HL-60/S4 (cell line): ENCODE measurements around the gene FLAD1.

ENCODE experiments used
- in situ Hi-C: fragments of 300-500 bp; cut with MboI; formaldehyde crosslinking; loops from 2 replicates; pipeline ENCODE4 v1.14.3; 2022; ENCODE audit warnings: low sequenced_read_pairs

FLAD1 gene

DNA sequence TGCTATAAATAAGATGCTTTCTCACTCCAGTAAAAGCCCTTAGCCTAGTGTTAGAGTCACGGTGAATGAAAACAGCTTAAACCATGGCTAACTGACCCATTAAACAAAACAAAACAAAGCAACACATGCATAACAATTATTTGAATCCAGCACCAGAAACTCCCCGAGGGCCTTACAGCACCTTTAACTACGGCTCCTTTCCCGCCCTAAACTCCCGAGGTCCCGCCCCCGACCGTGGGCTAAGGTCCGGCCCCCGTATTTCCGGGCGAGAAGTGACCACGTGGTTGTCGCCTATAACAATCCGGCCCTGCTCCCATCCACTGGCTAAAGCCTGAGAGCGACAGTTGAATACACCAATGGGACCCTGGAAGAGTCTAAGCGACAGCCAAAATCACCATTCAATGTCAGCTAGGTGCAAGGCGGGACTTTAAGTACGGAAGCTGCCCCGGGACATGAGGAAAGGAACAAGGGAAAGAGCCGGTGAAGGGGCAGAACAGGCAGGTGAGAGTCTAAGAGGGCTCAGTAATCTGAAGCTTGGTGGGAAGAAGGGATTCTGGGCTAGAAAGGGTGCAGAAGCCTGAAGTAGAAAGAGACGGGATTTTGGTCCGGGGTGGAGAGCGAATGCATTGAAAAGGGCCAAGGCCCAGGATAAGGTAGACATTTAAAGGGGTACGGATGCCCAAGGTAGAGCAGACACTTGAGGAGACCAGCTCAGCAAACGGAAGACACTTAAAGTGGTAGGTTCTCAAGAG lies at the start of gene FLAD1:
Gene FLAD1 (plus strand): TSS at position 448 of the 752 bp plus-strand sequence. CDS start 351 bp downstream, outside the sequence.
- in situ Hi-C loops: no loop called here

DNA sequence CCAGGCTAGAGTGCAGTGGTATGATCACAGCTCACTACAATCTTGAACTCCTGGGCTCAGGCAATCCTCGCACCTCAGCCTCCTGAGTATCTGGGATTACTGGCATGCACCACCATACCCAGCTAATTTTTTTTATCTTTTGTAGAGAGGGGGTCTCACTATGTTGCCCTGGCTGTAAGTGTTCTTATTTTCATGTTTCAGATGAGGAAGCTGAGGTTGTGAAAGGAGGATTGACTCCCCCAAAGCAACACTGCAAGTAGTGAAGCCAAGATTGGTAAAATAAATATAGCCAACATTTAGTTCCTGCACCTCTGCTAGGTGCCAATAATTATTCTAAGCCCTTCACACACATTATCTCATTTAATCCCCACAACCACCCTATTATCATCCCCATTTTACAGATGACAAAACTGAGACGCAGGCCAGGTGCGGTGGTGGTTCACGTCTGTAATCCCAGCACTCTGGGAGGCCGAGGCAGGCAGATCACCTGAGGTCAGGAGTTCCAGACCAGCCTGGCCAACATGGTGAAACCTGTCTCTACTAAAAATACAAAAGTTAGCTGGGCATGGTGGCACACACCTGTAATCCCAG lies 48.7 kb upstream of the FLAD1 start:
- in situ Hi-C loops: no loop called here

GRCh38 chr1:154935749-154936554 lies 47.2 kb upstream of the FLAD1 start:
- in situ Hi-C loops: no loop called here

DNA sequence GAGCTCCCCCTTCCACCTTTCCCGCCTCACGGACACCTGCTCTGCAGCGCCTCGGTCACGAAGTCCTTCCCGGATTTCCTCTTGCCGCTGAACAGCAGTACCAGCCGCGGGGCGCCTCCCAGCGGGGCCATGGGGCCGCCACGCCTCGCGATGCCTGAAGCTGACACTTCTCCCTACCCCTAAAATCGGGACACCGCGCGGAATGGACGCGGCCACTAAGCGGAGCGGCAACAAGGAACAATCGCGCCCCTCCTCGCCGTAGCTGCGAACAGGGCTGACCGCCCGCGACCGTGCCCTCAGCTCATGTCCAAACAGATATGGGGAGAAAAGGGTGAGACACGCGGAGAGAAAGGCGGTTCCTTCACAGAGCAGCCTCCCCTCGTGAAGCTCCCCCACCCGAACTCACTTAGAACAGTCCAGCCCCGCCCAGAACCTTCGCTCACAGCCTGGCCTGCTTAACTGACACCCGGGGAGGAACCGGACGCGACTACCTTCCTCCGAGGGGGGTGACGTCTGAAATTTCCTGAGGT lies 46.5 kb upstream of the FLAD1 start, which contains the start of gene PMVK:
Gene PMVK (minus strand): TSS at position 165 of the 530 bp plus-strand sequence. CDS start 34 bp downstream, at position 131.
- in situ Hi-C loops: no loop called here

- in situ Hi-C loops: no loop called here
These were observed 45.8 kb upstream of the FLAD1 start for GRCh38 chr1:154937085-154937987.

DNA sequence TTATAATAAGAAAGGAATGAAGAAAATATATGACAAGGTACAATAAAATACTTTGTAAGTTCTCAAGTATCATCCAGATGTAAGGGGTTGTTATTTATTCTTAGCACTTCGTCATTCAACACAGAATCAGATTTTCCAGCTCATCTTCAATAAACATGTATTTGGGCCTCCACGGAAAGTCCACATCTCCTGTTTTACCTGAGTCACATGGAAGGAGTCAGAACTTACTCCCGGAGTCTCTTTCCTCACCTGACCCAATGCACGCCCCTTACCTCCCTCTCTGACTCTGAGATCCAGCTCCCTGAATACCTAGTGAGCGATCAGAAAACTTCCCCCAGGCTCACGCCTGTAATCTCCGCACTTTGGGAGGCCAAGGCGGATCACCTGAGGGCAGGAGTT lies 45.2 kb upstream of the FLAD1 start:
- in situ Hi-C loops: no loop called here

- in situ Hi-C loops: no loop called here
These were observed 44.3 kb upstream of the FLAD1 start for GRCh38 chr1:154938604-154939399.

DNA sequence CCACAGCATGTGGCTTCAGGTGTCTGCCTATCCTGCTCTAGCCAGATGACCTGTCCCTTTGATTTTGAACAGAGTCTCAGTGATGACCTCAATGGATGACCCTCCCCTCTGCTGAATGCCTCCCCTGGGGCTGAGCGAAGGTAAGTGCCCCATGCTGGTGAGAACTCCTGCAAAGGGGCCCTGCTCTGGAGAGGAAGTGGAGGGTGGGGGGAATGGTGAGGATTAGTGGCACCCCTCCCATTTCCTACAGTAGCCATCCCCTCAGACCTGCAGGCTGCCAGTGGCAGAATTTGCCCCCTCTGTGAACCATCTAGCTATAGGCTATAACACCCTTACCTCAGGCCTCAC lies 43.0 kb upstream of the FLAD1 start:
- in situ Hi-C loops: no loop called here

- in situ Hi-C loops: no loop called here
These were observed 42.4 kb upstream of the FLAD1 start for GRCh38 chr1:154940651-154941194.

DNA sequence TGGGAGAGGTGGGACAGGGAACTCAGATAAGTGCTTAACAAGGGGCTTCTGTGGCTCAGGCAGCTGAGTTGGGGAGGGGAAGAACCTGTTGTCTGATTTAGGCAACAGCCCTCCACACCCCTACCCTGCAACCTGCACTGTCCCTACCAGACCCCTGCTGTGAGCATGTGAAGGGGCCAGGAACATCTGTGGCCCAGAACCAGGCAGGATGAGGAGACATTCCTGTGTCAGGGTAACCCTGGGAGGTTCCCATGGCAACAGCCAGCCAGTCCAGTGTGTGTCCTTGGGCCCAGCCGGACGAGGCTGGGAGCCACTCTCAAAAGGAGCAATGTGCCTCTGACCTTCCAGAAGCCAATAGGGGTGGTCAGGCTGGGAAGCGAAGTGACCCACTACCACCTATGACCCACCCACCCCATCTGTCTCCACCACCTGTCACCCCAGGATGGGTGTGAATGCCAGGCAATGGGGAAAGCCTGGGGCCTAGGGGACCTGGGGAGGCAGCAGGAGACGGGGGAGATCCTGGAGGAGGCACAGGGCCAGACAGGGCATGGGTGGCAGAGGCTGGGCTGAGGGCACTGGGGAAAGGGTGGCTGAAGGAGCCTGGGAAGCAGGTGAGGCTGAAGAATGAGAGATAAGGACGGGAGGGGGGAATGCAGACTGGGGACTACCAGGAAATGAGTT lies 41.7 kb upstream of the FLAD1 start:
- in situ Hi-C loops: no loop called here

DNA sequence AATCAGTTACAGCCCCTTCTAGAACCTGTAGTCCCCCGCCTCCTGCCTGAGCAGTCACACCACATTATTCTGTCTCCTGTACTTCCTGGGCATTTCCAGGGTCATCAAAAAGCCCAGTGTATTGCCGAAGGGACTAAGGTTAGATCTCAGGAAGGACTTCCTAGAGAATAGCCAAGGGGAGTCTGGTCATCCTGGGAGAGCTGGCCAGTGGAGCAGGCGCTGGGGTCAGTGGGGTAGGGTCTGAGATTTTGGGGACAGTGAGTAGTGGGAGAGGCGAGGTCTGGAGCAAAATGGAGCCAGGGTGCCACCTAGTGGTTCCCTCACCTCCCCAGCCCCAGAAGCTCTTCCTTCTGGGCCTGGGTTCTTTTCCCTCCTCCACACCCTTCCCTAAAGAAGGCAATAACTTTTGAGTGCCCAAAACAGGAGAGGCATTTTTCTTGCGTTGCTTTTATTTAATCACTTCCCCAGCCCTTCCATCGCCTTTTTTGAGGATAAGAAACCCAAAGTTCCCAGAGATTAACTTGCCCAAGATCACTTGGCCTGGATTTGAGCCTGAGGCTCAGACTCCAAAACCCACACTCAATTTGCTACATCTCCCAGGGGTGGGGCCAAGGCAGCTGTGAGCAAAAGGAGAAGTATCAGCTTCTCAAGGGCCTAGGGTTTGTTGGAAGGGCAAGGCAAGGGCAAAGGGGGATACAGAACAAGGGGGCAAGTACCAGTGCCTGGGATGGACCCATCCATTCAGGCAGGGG lies 39.3 kb upstream of the FLAD1 start:
- in situ Hi-C loops: no loop called here

- in situ Hi-C loops: no loop called here
These were observed 38.6 kb upstream of the FLAD1 start for GRCh38 chr1:154944401-154945159.

- in situ Hi-C loops: no loop called here
These were observed 37.8 kb upstream of the FLAD1 start for GRCh38 chr1:154945160-154945961.

DNA sequence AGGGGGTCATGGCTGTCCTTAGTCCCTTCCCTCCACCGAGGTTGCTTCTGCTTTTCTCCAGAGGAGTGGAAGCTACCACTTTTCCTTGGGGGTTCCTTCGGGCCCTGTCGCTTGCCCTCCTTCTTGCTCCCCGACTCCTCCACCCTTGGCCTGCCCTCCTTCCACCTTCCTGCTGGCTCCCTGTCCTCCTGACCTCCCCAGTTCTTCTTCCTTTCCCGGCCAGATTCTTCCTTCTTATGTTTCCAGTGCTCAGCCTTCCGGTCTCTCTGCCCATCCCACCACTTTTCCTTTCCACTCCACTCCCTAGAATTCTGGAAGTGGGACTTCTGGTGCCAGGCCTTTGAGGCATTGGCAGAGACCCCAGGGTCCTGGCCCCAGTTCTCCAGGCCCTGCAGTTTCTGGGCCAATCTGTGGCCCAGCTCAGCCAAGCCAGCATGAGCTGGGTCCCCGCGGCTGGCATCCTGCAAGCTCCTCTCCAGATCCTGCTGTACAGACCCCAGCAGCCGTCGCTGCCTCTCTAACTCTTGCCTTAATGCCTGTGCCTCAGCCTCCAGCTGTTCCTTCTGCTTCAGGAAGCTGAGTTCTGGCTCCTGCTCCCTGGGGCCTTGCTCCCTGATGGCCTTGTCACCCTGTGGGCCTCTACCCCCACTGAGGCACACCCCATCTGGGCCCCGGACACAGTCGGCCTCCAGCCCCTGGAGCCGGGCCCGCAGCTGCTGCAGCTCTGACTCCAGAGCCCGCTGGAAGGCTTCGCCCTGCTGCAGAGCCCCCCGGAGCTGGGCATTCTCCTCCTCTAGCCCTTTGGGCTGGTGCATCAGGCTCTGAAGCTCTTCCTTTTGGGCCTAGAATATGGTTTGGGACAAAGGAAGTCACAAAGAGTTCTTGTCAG lies 36.9 kb upstream of the FLAD1 start:
- in situ Hi-C loops: no loop called here

GRCh38 chr1:154948079-154948478 lies 35.1 kb upstream of the FLAD1 start:
- in situ Hi-C loops: no loop called here
